Effector CD4-positive, alpha-beta T cell (primary cell): Measurements from ENCODE around the gene PAN3.

ENCODE experiments used
- DNase-seq: peaks from one replicate; pipeline ENCODE4 v3.0.0-alpha.2; 2020

Gene PAN3

DNA sequence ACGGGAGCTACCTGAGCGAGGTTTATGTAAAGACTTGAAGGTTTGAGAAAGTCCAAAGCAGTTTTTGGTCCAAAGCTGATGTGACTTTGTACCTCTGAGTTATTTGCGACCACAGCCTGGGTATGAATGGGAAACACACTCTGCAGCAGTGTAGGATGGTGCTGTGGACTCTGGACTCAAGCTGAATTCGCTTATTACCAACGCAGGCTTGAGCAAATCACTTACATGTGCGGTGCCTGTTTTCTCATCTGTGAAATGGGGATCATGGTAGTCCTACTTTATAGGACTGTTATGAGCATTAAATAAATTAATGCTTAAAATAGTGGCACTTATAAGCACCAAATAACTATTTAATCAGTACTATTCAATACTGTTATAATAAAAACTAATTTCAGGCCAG is 176.5 kb downstream of the PAN3 start:
- DNase-seq: no peak

DNA sequence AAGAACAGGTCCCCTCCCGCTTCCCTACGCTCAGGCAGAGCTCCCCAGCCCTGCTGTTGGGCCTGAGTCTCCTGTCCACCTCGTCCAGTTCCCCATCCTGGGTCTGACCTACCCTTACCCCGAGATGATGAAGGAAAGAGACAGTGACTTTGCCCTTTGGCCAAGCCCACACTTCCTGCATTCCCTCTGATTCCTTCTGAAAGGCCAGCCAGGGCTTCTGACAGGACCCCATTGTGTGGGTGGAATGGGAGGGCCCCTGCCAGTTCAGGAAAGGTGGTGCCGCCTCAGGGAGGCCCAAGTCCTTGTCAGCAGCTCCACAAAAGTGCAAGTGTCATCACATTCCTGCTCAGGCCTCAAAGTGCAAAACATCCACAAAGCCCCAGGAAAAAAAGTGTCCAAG is 177.8 kb downstream of the PAN3 start:
- DNase-seq: no peak

DNA sequence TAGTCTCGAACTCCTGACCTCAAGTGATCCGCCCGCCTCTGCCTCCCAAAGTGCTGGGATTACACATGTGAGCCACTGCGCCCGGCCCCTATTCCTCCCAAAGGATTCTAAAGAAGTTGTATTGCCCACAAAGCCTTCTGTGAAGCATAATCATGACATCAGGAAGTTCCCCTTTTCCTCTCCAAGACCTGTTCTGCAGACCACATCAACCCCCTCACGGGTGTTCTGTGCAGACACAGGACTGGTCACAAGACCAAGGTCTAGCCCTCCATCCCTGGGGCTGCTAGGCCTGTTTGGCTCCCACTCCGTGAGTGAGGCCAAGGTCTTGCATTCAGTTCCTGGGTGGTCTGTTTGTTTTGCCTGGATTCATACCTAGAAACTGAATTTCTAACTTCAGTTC is 178.5 kb downstream of the PAN3 start:
- no peak for DNase-seq

DNA sequence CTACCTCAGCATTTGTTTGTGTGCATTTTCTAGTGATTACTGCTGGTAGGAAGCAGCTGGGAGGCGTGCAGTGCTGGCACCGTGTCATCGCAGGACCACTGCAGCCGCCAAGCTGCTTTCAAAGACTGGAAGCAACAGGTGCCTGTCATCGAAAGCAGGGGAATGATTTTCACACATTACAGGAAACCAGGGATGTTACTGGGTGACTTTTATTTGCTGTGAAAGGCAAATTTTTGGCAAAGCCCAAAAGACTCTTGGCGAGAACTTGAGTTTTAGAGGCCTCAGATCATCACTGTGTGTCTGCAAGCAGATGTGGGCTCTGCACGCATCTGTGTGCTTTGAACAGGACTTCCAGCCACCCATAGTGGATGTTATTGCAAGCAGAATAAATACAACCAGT is 180.2 kb downstream of the PAN3 start:
- no peak for DNase-seq

DNA sequence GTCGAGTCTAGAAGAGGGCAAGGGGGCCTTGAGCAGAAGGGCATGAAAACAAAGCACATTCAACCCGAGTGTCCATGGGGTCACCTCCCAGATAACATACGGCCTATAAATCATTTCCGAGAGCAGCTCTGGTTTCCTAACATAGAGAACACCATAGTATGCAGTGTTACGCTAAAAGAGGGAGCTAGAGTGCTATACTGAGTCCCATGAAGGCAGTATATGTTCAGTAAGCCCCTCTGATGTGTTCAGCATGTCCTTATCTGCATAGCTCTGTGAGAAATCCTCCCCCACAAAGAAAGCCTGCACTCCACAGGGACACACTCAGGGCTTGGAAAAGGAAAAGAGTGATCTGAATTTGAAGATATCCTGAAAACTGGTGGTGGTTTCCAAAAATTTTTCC is 181.2 kb downstream of the PAN3 start:
- no peak for DNase-seq

DNA sequence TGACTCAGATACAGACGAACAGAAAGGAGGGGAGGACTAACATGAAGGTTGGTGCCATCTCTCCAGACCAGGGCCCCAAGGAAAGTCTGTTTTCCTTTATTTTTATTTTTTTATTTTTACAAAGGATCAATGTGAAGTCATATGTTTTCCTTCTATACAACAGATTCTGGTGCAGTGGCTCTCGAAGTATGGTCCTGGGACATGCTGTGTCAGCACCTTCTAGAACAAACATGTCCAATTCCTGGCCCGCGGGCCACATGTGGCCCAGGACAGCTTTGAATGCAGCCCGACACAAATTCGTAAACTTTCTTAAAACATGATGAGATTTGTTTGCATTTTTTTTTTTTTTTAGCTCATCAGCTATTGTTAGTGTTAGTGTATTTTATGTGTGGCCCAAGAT is 181.9 kb downstream of the PAN3 start:
- no peak for DNase-seq

DNA sequence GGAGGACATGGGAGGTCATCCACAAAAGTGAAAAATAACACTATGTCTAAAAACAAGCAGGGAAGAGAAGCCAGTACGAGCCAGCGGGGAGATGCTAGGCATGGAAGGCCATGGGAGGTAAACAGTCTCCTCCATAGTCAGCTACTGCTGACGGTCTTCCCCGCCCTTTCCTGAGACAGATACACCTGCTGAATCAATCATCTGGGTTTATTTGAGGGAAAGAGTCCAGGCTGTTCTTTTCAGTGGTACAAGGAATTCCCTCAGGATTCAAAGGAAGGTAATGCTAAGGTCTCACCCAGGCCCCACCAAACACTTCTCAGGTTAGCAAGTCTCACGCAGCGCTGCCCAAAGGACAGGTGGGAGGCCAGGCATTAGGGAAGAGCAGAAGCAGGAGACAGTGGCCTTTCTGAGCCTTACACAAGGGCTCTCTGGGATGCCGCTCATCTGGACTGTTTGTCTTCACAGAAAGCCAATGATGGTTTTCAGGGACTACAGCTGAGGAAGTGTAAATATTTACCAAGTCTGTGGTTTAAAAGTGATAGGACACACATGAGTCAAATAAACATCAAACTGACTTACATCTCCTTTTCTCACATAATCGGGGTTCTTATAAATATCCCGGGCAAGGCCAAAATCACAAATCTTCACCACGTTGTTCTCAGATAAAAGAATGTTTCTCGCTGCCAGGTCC is 182.7 kb downstream of the PAN3 start:
- DNase-seq: no peak

DNA sequence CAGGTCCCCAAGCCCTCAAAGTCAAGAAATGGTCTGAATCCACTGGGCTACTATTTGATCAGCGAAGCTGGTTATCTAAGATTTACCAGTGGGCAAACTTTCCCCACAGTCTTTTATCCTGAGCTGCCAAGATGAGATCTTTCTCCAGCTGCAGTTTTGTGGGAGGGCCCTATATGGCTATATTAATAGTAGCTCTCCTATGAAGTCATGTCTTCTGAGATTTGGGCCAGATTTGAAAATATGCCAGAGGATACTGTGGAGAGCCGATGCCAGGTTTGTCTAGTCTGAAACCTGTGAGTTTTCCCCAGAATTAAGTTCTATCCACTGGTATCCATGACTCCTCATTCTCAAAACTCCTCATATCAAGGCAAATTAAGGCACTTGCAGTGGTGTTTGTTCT is 183.4 kb downstream of the PAN3 start:
- DNase-seq: no peak

DNA sequence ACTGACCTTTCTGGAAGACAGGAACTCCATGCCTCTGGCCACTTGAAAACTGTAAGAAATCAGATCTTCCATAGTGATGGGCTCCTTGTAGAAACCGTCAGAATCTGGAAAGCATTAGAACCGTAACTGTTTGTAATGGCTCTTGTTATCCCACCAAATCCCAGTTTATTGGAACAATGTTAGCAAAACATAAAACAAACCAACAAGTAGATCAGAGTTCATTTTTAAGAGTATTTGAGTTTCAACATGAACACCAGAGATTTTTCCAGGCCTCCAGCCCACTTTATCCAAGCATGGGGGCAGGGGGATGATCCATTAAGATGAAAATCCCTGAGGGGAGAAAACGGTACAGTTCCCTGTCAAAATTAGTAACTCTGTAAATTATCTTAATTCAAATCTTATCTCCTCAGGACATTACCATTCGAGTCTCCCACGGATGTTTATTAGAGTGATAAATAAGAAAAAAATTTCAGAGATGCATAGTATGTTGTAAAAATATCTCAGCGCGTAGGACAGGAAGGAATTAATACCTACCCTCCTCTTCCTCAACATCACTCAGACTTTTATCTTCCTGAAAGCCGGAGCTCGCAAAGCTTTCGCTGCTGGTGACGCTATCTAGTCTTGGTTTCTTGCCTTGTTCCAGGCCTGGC is 184.0 kb downstream of the PAN3 start:
- DNase-seq: no peak

DNA sequence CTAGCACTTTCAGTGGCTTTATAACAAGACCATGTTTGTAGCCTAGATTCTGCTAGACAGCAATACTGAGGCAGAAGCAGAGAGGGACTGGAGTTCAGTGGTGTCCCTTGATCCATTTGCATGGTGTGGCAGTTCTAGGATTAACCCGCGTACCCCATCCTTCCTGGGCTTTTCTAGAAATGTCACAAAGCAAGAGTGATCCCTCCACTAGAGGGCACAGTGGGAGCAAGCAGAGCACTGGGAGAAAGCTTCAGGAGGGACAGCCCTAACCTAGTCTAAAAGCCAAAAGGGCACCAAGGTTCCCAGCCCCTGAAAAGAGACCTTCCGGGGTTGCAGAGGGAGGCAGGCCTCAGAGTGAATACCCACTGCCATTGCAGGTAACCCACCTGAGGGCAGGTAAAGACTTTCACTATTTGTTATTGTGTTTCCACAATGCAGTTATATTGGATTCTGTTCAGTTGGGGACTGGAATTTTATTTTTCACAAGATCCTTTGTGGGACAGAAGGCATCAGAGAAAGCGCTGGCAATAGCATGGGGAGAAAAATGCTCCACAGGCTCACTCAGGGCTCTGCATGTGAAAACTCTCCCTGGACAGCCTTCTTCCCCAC is 185.9 kb downstream of the PAN3 start:
- DNase-seq: peak; percentile 25

DNA sequence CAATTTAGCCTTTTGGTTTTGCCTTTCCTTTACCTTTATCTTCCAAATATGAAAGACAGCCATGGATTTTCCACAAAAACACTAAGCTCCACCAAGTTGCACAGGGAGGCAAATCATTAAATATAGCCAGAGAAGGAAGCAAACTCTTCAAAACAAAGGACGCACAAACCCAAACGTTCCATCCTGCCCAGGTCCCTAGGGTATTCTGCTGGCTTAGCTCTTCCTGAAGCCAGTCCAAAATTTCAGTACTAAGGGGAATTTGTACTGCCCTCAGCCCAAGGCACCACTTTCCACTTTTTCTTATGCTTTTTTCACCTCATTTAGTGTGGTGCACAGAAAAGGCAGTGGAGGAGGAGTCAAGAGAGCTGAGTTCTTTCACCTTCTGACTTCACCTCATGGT is 186.7 kb downstream of the PAN3 start:
- DNase-seq: no peak

DNA sequence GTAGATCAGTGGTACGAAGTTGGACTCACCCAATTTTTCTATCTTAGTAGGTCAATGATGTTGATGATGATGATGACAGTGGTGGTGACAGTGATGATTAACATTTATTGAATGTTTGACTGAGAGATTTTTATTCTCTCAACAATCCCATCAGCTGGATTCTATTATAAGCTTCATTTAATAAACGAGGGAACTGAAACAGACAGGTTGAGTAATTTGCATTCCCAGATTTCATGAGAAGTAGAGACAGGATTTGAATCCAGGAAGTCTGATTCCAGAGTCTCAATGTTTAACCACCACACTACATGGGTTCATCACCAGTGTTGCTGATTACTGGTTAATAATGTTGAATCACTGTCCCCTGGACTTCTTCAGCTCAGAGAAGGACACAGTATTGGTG is 187.7 kb downstream of the PAN3 start:
- no peak for DNase-seq

DNA sequence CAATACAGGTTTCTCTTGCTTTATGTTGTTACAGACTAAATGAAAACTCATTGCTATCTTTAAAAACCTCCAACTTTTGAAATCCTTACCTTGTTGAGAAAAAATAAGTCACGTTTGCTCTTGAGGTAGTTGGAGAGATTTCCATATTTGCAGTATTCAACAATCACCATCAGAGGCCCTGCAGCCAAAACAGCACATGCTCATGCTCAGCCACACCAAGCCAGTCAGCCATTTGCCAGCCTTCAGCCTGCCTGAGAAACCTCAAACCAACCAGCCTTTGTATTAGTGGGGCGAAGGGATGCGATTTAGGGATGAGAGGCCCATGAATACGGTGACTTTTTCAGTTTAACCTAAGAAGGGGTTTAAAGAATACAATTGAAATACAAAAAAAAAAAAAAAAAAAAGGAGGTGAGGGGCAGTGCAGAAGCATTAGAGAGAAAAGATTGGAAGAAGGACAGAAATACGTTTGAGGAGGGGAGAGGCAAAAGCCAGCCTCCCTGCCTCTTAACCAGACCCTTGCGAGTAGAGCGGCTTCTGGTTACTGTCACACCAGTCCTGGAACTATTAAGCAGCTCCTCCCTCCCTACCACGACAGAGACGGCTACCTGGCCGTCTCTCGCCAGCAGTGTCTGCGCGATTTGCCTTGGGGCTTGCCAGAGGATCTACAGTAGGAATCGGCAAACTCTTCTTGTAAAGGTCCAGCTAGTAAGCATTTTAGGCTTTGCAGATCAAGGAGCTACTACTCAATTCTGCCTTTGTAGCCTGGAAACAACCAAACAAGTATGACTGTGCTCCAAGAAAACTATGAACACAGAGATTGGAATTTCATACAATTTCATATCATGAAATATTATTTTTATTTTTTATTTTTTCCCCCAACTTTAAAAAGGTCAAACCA is 189.3 kb downstream of the PAN3 start:
- DNase-seq: no peak

DNA sequence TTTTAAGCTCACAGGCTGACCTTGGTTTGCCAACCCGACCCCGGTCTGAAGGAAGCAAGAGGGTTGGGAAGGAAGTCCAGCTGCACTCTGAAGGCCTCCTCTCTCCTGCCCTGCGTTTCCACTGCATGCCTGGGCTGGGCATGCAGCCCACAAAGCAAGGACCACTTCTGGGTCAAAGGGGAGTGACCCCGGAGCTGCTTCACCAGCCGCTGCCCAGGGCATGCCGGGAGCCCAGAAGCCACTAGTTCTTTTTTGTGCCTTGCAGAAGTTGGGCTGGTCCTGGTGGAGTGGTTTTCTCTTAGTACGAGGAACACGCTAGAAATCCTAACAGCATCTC is 189.9 kb downstream of the PAN3 start:
- DNase-seq: no peak

DNA sequence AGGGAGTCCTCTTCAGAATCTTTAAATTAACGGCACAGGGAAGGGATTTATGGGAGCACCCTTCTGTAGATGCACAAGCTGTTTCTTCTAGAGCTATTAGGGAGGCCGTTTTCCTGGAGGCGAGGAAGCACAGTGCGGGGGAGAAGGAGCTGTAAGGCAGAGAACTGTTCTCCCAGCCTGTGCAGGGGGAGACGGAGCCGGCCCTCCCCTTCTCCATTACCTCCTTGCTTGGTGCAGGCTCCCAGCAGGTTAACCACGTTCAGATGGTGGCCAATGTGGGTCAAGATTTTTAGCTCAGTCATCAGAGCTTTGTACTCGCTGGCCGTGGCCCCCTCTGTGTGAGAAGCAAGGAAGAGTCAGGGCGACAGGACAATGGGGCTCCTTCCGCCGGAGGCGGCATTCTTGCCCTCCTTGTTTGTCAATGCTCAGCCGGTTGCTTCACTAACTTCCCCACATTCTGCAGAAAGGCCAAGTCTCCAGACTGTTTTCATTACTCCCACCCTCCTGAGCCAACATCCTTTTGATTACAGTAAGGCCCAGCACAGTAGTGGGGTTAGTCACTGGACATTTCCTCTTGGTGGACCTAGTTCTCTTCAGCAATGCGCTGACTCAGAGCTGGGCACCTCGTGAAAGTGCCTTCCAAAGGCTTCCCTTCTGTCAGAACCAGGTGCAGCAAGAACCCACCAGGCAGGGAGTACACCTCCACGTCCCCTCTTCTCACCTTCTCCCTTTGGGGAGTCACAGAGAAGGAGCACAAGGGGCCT is 191.2 kb downstream of the PAN3 start:
- DNase-seq: no peak

DNA sequence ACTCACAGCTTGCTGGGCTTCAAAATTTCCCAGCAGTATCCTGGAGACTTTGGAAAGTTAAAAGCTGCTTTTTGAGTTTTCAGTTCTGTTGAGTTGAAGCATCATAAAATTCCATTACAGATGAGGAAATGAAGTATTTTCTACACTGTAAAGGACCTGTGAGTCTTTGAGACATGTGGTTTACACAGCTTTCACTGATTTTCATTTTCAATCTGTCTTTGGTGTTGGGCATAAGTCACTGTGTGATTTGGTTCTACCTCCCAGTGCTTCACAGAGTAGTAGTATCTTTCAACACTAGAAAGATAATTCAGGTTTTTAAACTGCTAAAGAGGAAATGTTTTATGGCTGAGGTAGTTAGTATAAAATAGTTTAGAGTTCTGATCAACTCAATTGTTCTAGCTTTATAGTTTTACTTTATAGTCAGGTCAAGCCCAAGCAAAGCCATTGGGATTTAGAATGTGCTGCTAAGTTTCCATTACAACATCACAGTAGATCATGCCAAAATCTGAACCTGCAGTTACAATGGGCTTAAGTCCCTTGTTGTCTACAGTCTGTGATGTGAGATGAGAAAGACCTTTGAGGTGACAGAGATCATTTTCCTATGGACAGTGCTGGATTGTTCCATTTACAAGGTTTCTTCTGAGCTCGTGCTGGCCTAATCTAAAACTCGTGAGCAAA is 195.0 kb downstream of the PAN3 start:
- DNase-seq: no peak

DNA sequence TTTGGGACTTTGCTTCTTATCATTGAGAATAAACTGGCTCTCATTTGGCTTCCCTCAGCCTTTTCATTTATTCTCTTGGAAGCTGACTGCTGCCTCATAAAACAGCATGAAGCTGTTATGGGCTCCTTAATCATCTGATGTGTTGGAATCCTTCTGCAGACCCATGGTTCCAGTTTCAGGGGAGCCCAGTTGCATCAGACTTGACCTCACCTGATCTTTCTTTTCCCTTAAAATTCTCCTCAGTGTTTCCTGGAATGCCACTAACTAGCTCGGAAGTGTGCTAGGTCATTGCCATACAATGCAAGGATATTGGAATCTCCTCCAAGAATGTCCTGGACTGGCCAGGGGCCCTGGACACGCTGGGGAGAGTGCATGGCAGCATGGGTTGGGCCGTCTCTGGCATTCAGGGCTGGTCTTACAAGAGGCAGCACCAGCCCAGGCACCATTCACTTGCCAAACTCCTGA is 197.9 kb downstream of the PAN3 start:
- no peak for DNase-seq

DNA sequence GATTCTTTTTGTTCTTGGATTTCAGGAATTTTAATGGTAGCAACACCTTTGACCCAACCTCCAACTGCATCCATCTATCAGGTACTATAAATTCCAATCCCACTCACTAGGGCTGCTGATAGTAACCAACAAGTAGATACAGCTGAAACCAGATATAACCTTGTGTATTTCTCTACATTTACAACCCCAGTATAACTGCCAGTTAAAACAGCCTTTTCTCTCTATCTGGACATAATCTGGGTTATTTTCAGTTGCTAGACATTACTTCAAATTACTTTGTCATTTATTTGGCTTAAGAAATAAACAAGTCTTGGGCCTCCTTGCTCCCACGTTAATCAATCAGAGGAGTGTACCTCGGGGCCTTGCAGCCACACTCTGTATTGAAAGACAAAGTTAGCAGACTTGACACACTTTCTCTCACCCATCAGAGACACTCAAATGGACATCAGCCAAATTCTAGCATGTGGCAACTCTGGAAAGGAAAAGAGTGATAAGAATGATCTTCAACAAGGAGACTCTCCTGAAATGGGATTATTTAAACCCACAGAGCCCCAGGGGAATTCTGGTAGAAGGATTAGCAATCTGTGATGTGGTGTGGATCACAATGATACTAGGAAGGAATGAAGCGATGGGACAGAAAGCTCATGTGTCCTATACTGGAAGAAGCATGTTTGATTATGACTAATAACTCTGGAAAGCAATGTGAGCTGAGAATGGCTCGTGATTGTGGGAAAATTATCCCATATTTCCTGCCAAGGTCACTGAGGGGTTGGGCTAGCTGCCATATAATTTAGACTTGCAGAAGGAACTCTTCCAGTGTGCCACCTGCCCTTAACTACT is 199.0 kb downstream of the PAN3 start:
- no peak for DNase-seq

DNA sequence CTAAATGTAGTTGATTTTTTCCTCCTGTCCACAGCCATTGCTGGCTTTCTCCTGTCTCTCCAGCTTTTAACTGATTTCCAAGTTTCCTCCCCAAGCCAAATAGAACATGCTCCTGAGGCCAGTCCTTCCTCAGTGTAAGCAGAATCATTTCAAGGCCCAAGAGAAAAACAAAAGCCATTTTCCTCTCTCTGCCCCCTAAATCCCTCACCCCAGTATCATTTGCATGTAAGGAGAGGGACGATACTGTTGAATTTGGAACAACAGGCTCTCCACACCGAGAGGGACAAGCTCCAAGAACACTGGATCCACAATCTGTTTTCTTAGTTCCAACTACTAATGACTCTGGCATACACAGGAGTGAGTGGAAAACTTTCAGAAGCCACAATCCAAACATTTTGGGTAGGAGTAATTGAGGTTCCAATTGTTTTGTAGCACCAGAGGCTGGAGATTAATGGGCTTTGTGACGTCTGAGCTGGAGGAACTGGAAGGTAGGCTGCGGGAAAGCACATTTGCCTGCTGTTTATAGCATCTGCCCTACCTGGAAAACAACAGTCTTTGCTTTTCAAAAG is 199.7 kb downstream of the PAN3 start:
- no peak for DNase-seq

DNA sequence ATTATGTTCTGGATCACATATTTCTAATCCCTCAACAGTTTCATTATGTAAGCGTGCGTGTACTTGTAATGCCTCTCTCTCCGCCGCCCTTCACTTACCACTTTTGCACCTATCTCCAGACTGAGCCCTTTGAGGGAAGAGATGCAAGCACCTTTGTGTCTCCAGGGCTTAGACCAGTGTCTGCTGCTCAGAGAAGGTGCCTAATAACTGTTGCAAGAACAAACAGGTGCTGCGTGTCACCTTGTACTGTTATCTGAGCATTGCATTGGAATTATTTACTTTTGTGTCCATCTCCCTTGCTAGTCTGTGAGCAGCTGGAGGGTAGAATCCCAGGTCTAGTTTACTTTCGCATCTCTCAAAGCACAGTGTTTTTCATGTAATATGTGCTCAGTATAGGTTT is 200.4 kb downstream of the PAN3 start:
- no peak for DNase-seq

DNA sequence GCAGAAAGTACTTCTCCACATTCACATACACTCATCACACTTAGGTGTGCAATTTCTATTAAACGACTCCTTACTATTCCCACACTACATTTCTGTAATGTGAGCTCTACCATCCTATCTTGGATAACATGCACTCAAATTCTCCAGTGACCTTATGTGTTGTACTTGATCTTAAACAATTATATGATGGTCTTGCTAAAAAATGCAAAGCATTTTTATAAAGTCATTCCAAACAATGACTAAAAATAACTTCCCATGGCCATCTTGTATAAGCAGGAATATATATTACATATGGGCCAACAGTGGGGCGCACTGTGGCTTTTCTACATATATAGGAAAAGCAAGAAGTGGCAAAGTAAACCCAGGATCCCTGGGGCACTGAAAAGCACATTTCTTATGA is 201.1 kb downstream of the PAN3 start:
- DNase-seq: no peak
